Psoas muscle (tissue), 8 donors: Measurements from ENCODE around the gene CPHXL2. TPM values are rescaled to one million over a fixed set of nuclear protein-coding genes. Genes with fewer than 3 reads are reported as not detected.

Experiments used
- ATAC-seq, 4 donors: fragments of 200-7000 bp; cut with Tn5 transposase; one replicate each; pipeline ENCODE4 v1.9.1; 2020; ENCODE audit warnings: moderate library complexity in 3 of 4, mild to moderate bottlenecking in 2 of 4
- DNase-seq, 2 donors: peaks; one replicate each; pipeline ENCODE4 v3.0.0-alpha.2; 2020
- H3K27ac ChIP-seq: fragments of 200-600 bp; one replicate; pipeline ENCODE4 v1.8.0; 2022
- H3K27me3 ChIP-seq, 3 donors: fragments of 200-600 bp in 1 of 3; one replicate each; pipeline versions ENCODE4 v1.6.1 to v1.8.0; 2013 to 2022; ENCODE audit warnings: low read length in 2 of 3, mild to moderate bottlenecking in 2 of 3, moderate library complexity in 1 of 3; ENCODE audit not compliant: insufficient read depth in 3 of 3
- H3K36me3 ChIP-seq, 2 donors: fragments of 200-600 bp in 1 of 2; one replicate each; pipeline versions ENCODE4 v1.6.1 to v1.8.0; 2013 to 2022; ENCODE audit warnings: low read depth in 1 of 2, mild to moderate bottlenecking in 1 of 2, moderate library complexity in 1 of 2; ENCODE audit not compliant: insufficient read depth in 1 of 2
- H3K4me1 ChIP-seq: fragments of 200-600 bp; one replicate; pipeline ENCODE4 v1.8.0; 2022
- H3K4me3 ChIP-seq: fragments of 200-600 bp; one replicate; pipeline ENCODE4 v1.8.0; 2022; ENCODE audit warnings: mild to moderate bottlenecking
- H3K9me3 ChIP-seq: fragments of 200-600 bp; one replicate; pipeline ENCODE4 v1.8.0; 2022
- WGBS, 3 donors: extraction: QIAGEN DNeasy Blood & Tissue Kit; methylation state at CpG; one replicate each; pipeline versions ENCODE4 v1.1.6 to v1.1.7; 2013; 5-methylcytosine and 5-hydroxymethylcytosine counted together
- intact Hi-C, 2 donors: fragments of 100-400 bp; cut with DNase I; formaldehyde crosslinking; loops; one replicate each; pipeline versions ENCODE4 v1.11.0 to v1.14.2; 2022
- long read RNA-seq, 2 donors: library from polyadenylated mRNA; unstranded; transcript quantifications; one replicate each; pipeline ENCODE4 v2.0.0, GENCODE V29; 2021
- polyA plus RNA-seq, 3 donors: library from polyadenylated mRNA; stranded (reverse); fragments of 200-250 nt; gene quantifications; one replicate each; pipeline ENCODE4 v1.2.3, GENCODE V29; 2013
- total RNA-seq, 4 donors: library from RNA; stranded (reverse); fragmentation: NEBNext Ultra II Directional in 2 of 4; extraction: Animal tissue kit (Norgen Biotek cat#: 25700) in 2 of 4; gene quantifications; one replicate each; pipeline versions ENCODE4 v1.2.1 to v1.2.4, GENCODE V29; 2021 to 2023
- TF ChIP-seq, protein P1 (sequence below): fragments of 200-600 bp; IDR thresholded peaks from one replicate; pipeline ENCODE4 v1.8.0; 2022; ENCODE audit warnings: antibody characterized with exemption
- donor health status: healthy with polysubstance abuse.
- donor health status: DM: no; HTN: no; CAD: no; lungs with moderate emphysema.
- donor health status: Bipolar disorder and iron deficiency.
- donor health status: healthy.
- donor health status: DM: yes; HTN: yes; CAD: no.
- donor health status: DM: no; HTN: no; CAD: no.
- donor health status: DM: no; HTN: no; CAD: no.
- donor health status: DM: yes; HTN: yes; CAD: no.

The CPHXL2 gene
- total RNA-seq (not detected), polyA plus RNA-seq (not detected)
- long read RNA-seq, donor 1 = 0 reads
- long read RNA-seq, donor 2 = 0 reads

DNA sequence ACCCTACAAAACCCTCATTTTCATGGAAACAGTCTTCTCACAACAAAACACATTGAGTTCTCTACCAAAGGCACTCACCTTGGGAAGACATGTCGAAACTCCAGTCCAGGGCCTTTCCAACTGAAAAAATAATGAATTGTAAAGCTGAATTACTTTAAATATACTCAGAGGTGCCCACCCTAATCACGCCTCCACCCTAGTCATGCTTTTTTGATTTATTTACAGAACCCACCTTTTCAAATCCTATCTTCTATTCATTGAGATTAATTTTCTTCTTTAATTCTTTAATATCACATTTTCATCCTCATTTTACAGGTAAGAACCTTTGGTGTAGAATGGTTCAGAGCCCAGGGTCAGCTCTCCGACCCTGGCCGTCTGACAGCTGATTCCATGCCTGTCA lies at the start of gene CPHXL2:
TSS of gene CPHXL2 (minus strand) at position 101 of the 400 bp plus-strand sequence. CDS start at position 91, 10 bp downstream.
- Histone ChIP-seq H3K27me3 (no peaks in the 10 kb centered on the region), H3K9me3 (no peaks in the 10 kb centered on the region), H3K36me3 (no peaks in the 10 kb centered on the region), H3K4me1 (no peaks in the 10 kb centered on the region), H3K4me3 (no peak within 1 kb of the TSS), H3K27ac (no peak within 1 kb of the TSS)
- ATAC-seq (no peak), DNase-seq (no peak)
- TF ChIP-seq, protein P1, sequence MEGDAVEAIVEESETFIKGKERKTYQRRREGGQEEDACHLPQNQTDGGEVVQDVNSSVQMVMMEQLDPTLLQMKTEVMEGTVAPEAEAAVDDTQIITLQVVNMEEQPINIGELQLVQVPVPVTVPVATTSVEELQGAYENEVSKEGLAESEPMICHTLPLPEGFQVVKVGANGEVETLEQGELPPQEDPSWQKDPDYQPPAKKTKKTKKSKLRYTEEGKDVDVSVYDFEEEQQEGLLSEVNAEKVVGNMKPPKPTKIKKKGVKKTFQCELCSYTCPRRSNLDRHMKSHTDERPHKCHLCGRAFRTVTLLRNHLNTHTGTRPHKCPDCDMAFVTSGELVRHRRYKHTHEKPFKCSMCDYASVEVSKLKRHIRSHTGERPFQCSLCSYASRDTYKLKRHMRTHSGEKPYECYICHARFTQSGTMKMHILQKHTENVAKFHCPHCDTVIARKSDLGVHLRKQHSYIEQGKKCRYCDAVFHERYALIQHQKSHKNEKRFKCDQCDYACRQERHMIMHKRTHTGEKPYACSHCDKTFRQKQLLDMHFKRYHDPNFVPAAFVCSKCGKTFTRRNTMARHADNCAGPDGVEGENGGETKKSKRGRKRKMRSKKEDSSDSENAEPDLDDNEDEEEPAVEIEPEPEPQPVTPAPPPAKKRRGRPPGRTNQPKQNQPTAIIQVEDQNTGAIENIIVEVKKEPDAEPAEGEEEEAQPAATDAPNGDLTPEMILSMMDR = no peak
- 93 to 94% (median 94%) methylated on average over 4 of the region's 4 CpGs for WGBS, 3 donors
- intact Hi-C loops = no loop called here

- Histone ChIP-seq H3K9me3 (no peaks in the 10 kb centered on the region), H3K4me1 (no peaks in the 10 kb centered on the region), H3K27ac (no peak within 1 kb of the TSS), H3K36me3 (no peaks in the 10 kb centered on the region), H3K27me3 (no peaks in the 10 kb centered on the region), H3K4me3 (no peak within 1 kb of the TSS)
- TF ChIP-seq, protein P1 = no peak
- intact Hi-C loops = no loop called here
- ATAC-seq (no peak), DNase-seq (no peak)
- 79 to 90% (median 89%) methylated on average over 5 of the region's 5 CpGs for WGBS, 3 donors
These were observed 49.6 kb upstream of the CPHXL2 start, which contains the start of gene CPHXL for GRCh38 chr16:75726390-75726789. Gene CPHXL, minus strand, starts transcription at chr16:75726490. Its CDS starts 48 bp downstream, at chr16:75726442.

DNA sequence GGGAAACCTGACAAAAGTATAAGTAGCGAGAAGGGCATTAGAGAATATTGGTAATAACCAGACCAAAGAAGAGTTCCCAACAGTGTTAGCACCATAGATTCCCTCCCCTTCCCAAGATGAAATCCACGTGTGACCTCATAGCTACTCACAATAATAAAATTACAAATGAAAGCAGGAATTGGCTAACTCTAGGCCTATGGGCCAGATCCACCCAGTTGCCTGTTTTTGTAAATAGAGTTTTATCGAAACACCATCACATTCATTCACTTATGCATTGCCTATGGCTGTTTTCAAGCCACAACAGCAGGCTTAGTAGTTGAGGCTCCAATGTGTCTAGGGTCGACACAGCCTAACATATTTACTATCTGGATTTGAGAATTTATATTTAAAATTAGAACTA lies 41.6 kb upstream of the CPHXL2 start:
- intact Hi-C loops = no loop called here
- H3K36me3 ChIP-seq = no peaks in the 10 kb centered on the region
- no peaks in the 10 kb centered on the region for H3K27me3 ChIP-seq
- 89 to 95% (median 89%) methylated on average over 4 of the region's 4 CpGs for WGBS, 3 donors
- peaks cover 4% of the 10 kb centered on the region for H3K9me3 ChIP-seq
- ATAC-seq = no peak
- H3K4me1 ChIP-seq = no peaks in the 10 kb centered on the region
- H3K4me3 ChIP-seq = no peak overlapping the region
- TF ChIP-seq, protein P1 = no peak
- H3K27ac ChIP-seq = no peak overlapping the region
- DNase-seq = no peak

DNA sequence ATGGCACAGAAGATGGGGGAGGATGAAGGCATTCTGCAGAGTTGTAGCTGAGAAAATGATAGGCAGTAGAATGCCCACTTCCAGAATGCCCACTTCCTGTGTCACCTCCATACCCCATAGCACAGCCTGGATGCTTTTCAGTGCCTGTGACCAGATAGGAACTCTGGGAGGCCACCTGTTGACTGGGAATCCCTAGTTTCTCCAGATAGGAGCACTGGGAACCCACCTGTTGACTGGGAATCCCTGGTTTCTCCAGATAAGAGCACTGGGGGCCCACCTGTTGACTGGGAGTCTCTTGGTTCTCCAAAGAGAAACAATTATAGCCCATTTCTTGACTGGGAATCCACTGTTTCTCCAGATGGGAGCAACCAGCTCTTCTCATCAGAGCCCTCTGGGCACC lies 37.9 kb upstream of the CPHXL2 start:
- Histone ChIP-seq H3K36me3 (no peaks in the 10 kb centered on the region), H3K9me3 (peaks cover 10% of the 10 kb centered on the region), H3K27me3 (no peaks in the 10 kb centered on the region), H3K4me3 (no peak overlapping the region), H3K4me1 (no peaks in the 10 kb centered on the region), H3K27ac (no peak overlapping the region)
- intact Hi-C loops = no loop called here
- ATAC-seq = no peak
- no peak for DNase-seq
- TF ChIP-seq, protein P1 = no peak

DNA sequence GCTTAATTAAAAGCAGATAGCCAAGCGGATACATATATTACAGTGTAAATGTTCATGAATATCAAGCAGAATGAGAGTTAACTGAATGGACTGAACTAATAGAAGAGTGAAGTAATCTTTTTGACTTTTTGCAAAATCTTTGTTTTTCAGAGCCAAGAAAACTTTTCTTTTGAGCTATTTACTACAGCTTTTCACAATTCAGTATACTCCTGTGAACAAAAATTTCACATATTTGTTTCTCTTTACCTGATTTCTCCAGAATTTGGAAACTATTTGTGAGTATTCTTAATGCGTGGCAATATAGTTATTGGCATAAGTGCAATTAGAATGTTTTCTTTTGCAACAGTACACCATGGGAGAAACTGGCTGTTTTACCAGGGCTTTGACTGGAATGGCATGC lies 33.5 kb upstream of the CPHXL2 start:
- no peaks in the 10 kb centered on the region for H3K36me3 ChIP-seq
- no peak for ATAC-seq
- WGBS, 3 donors = 96 to 99% (median 98%) methylated on average over 2 of the region's 2 CpGs

More for the DNA sequence above, 33.5 kb upstream of the CPHXL2 start:
- no peak for DNase-seq
- Histone ChIP-seq H3K4me1 (no peaks in the 10 kb centered on the region), H3K27me3 (no peaks in the 10 kb centered on the region), H3K27ac (no peak overlapping the region), H3K4me3 (no peak overlapping the region), H3K9me3 (peaks cover 6% of the 10 kb centered on the region)
- TF ChIP-seq, protein P1 = no peak
- intact Hi-C loops = no loop called here
